H1 (cell line): ENCODE results near the gene NKG7.

Experiments used
- ASH2L ChIP-seq: fragments of 200-600, 300-600 bp; sonication (generic); IDR thresholded peaks from one replicate; pipeline ENCODE4 v1.7.1; 2017; ENCODE audit warnings: low read length
- CTCF ChIP-seq, 3 experiments: IDR thresholded peaks; 1 replicate in 2 of 3; 2 replicates in 1 of 3; pipeline versions ENCODE4 v1.5.1 to v1.6.1; 2011; ENCODE audit warnings: low read length in 3 of 3, mild to moderate bottlenecking in 3 of 3, inconsistent platforms in 2 of 3, low read depth in 1 of 3, moderate library complexity in 1 of 3; ENCODE audit not compliant: insufficient read depth in 1 of 3; ENCODE audit errors: control extremely low read depth in 1 of 3
- EP300 ChIP-seq, 2 experiments: IDR thresholded peaks; 1 replicate in 1 of 2; 2 replicates in 1 of 2; pipeline ENCODE4 v1.6.1; 2011 to 2012; ENCODE audit warnings: low read depth in 2 of 2, low read length in 2 of 2, mild to moderate bottlenecking in 2 of 2, borderline replicate concordance in 1 of 2, inconsistent platforms in 1 of 2, moderate library complexity in 1 of 2
- HDAC6 ChIP-seq: IDR thresholded peaks from one replicate; pipeline ENCODE4 v1.7.1; 2012; ENCODE audit warnings: low read depth, mild to moderate bottlenecking, inconsistent platforms, low read length, moderate library complexity
- KDM5A ChIP-seq: fragments of 200-600 bp; IDR thresholded peaks from 2 replicates; pipeline ENCODE4 v1.7.1; 2012; ENCODE audit warnings: mild to moderate bottlenecking, low read length, inconsistent platforms, mixed read lengths
- POLR2A ChIP-seq, 2 experiments: IDR thresholded peaks; 1 replicate in 1 of 2; 2 replicates in 1 of 2; pipeline ENCODE4 v1.6.1; 2011; ENCODE audit warnings: low read depth in 2 of 2, low read length in 2 of 2, mild to moderate bottlenecking in 2 of 2; ENCODE audit errors: control extremely low read depth in 1 of 2

- TF ChIP-seq HDAC6 (no peak), CTCF (IDR thresholded peaks at IDR 0.05; ENCODE audit: control extremely low read depth in 1 of 3, insufficient read depth in 1 of 3, low read depth in 1 of 3, low read length in 3 of 3) (peak in 2 of 3 experiments; percentile 32 to 59; a peak in 3 of 4 replicates), EP300 (IDR thresholded peaks at IDR 0.05; ENCODE audit: borderline replicate concordance in 1 of 2, low read depth in 2 of 2, low read length in 2 of 2) (no peak), KDM5A (no peak), ASH2L (no peak), POLR2A (IDR thresholded peaks at IDR 0.05; ENCODE audit: control extremely low read depth in 1 of 2, low read depth in 2 of 2, low read length in 2 of 2) (peak in 1 of 2 experiments; percentile 58; a peak in 2 of 3 replicates)
These were observed 45.1 kb downstream of the NKG7 start for GRCh38 chr19:51327066-51328001.
